HepG2 (cell line): ENCODE results near the gene KIF9. TPM values are rescaled to one million over a fixed set of nuclear protein-coding genes. Genes with fewer than 3 reads are reported as not detected.
A peak's percentile ranks its signal among the peaks of the same experiment; 100 is the strongest.
"Not testable (repeated sequence)": the region's sequence is repeated elsewhere in the genome, so short reads cannot be mapped to it uniquely, and the experiment has no call there.

ENCODE experiments used
- ATAC-seq: fragments of 200-7000 bp; cut with Tn5 transposase; 3 replicates; pipeline ENCODE4 v1.9.1; 2020; ENCODE audit warnings: mild to moderate bottlenecking, moderate library complexity
- BruUV-seq: library from RNA; stranded (reverse); fragments of 400-500 nt; replicated peaks from 2 replicates; lab custom pipeline; 2021; lab: Mats Ljungman, UMichigan
- CTCF ChIA-PET: fragments of 300-600 bp; formaldehyde crosslinking; extraction: SDS; loops from one replicate; lab custom pipeline; 2021; ENCODE audit warnings: low total read pairs, inconsistent platforms, low intra/inter-chr PET ratio; lab: Yijun Ruan, JAX
- POLR2A ChIA-PET: fragments of 350-600 bp; sonication (Branson Sonifier 250); formaldehyde crosslinking; loops from one replicate; lab custom pipeline; 2020; ENCODE audit warnings: antibody characterized with exemption, inconsistent platforms; lab: Yijun Ruan, JAX
- DNase-seq: peaks from one replicate; pipeline ENCODE4 v3.0.0-alpha.2; 2015; ENCODE audit warnings: low spot score
- FAIRE-seq: peaks from 3 replicates; lab custom pipeline; 2011; peaks lifted over from hg19 to GRCh38; lab: Jason Lieb, UNC
- H2AFZ ChIP-seq: one replicate; pipeline ENCODE4 v1.6.1; 2011; ENCODE audit warnings: low read length, inconsistent platforms
- H3K27ac ChIP-seq: fragments of 300-600 bp; 3 replicates; pipeline ENCODE4 v1.8.0; 2011; ENCODE audit warnings: mixed run types, mild to moderate bottlenecking, mixed read lengths, low read length, inconsistent platforms; ENCODE audit not compliant: insufficient read depth; ENCODE audit errors: extremely low read length
- H3K27me3 ChIP-seq, 2 experiments: fragments of 200-600 bp in 1 of 2; 2 replicates in 1 of 2; 3 replicates in 1 of 2; pipeline versions ENCODE4 v1.6.0 to v1.8.0; 2011; ENCODE audit warnings: low read length in 2 of 2, mild to moderate bottlenecking in 2 of 2, moderate library complexity in 2 of 2, inconsistent platforms in 1 of 2; ENCODE audit not compliant: insufficient read depth in 2 of 2, control insufficient read depth in 1 of 2
- H3K36me3 ChIP-seq, 2 experiments: fragments of 200-600 bp in 1 of 2; replicated peaks in 1 of 2; 2 replicates in 1 of 2; 3 replicates in 1 of 2; pipeline versions ENCODE4 v1.5.1 to v1.8.0; 2011; ENCODE audit warnings: low read length in 2 of 2, inconsistent platforms in 1 of 2; ENCODE audit not compliant: insufficient read depth in 2 of 2, control insufficient read depth in 1 of 2
- H3K4me1 ChIP-seq: 2 replicates; pipeline ENCODE4 v1.5.1; 2012; ENCODE audit warnings: low read length, inconsistent platforms; ENCODE audit not compliant: insufficient read depth
- H3K4me2 ChIP-seq: 2 replicates; pipeline ENCODE4 v1.6.0; 2011; ENCODE audit warnings: low read depth, low read length, inconsistent platforms
- H3K4me3 ChIP-seq, 3 experiments: fragments of 200-600 bp in 1 of 3; sonication (generic), shearing (Covaris generic) in 1 of 3; replicated peaks in 1 of 3; 2 replicates each; pipeline ENCODE4 v1.5.1; 2011 to 2016; ENCODE audit warnings: low read length in 3 of 3, inconsistent platforms in 2 of 3, low read depth in 2 of 3, mild to moderate bottlenecking in 2 of 3, control low read depth in 1 of 3, mixed read lengths in 1 of 3; ENCODE audit not compliant: insufficient read depth in 1 of 3
- H3K79me2 ChIP-seq: one replicate; pipeline ENCODE4 v1.6.1; 2011; ENCODE audit warnings: low read length, inconsistent platforms; ENCODE audit not compliant: insufficient read depth
- H3K9ac ChIP-seq: 2 replicates; pipeline ENCODE4 v1.6.0; 2011; ENCODE audit warnings: mild to moderate bottlenecking, low read depth, low read length, inconsistent platforms; ENCODE audit not compliant: insufficient read depth
- H3K9me3 ChIP-seq: 2 replicates; pipeline ENCODE4 v1.5.1; 2012; ENCODE audit warnings: mild to moderate bottlenecking, low read length
- H4K20me1 ChIP-seq: 2 replicates; pipeline ENCODE4 v1.6.0; 2011; ENCODE audit warnings: inconsistent platforms, mild to moderate bottlenecking, low read length, moderate library complexity; ENCODE audit not compliant: insufficient read depth
- HNRNPH1 ChIP-seq: fragments of 200-400 bp; formaldehyde crosslinking; optimal IDR thresholded peaks from 2 replicates; pipeline ENCODE3; 2017; ENCODE audit warnings: mild to moderate bottlenecking, low read depth, low read length
- SKIL ChIP-seq: sonication (generic); formaldehyde crosslinking; IDR thresholded peaks from 2 replicates; pipeline ENCODE4 v1.8.0; 2022; ENCODE audit warnings: missing genetic modification reagents, mild to moderate bottlenecking, moderate library complexity, borderline replicate concordance
- TMF1 ChIP-seq: sonication (generic); formaldehyde crosslinking; IDR thresholded peaks from 2 replicates; pipeline ENCODE4 v1.8.1; 2022; ENCODE audit warnings: low read depth, missing genetic modification reagents
- ZFP90 ChIP-seq: sonication (generic); formaldehyde crosslinking; IDR thresholded peaks from 2 replicates; pipeline ENCODE4 v1.8.0; 2022; ENCODE audit warnings: missing genetic modification reagents, mild to moderate bottlenecking, inconsistent platforms, borderline replicate concordance
- ZNF121 ChIP-seq: sonication (generic); formaldehyde crosslinking; IDR thresholded peaks from 2 replicates; pipeline ENCODE4 v1.5.0; 2020; ENCODE audit warnings: mild to moderate bottlenecking, missing genetic modification reagents
- ZNF441 ChIP-seq: sonication (generic); formaldehyde crosslinking; IDR thresholded peaks from 2 replicates; pipeline ENCODE4 v1.7.0; 2021; ENCODE audit warnings: missing genetic modification reagents, borderline replicate concordance
- ZNF644 ChIP-seq: IDR thresholded peaks from 2 replicates; pipeline ENCODE4 v1.6.1; 2016; ENCODE audit warnings: low read depth
- WGBS: methylation state at CpG from one replicate; pipeline ENCODE4 v1.1.6; 2017; ENCODE audit warnings: low lambda C conversion rate; 5-methylcytosine and 5-hydroxymethylcytosine counted together
- in situ Hi-C: cut with HindIII; loops from 2 replicates; pipeline ENCODE4 v1.10.0; 2017; ENCODE audit warnings: low pct_unique_long_range_greater_than_20kb; ENCODE audit not compliant: extremely low pct_ligation_motif_present
- intact Hi-C: fragments of 100-400 bp; cut with micrococcal nuclease; formaldehyde crosslinking; loops from one replicate; pipeline ENCODE4 v1.10.0; 2022; ENCODE audit not compliant: unreplicated experiment
- polyA plus RNA-seq, 8 experiments: library from polyadenylated mRNA; depleted of rRNA in 3 of 8; stranded (reverse) in 7 of 8; unstranded in 1 of 8; fragments of >200 nt; fragmentation: Illumina TruSeq in 4 of 8; extraction: Trizol in 4 of 8; gene quantifications; 2 replicates each; pipeline versions ENCODE4 v1.2.1 to v1.2.3, GENCODE V29; 2011 to 2016; ENCODE audit warnings: low read depth in 4 of 8, missing spikeins in 1 of 8, mixed read lengths in 1 of 8; ENCODE audit not compliant: insufficient read depth in 1 of 8
- total RNA-seq, 5 experiments: library from RNA; depleted of rRNA; stranded (reverse); fragments of >200 nt; fragmentation: Illumina TruSeq; extraction: Trizol; gene quantifications; 2 replicates each; pipeline ENCODE4 v1.2.3, GENCODE V29; 2016; ENCODE audit warnings: low read depth in 1 of 5
- TF ChIP-seq, protein P1 (sequence below): sonication (generic); formaldehyde crosslinking; IDR thresholded peaks from 2 replicates; pipeline ENCODE4 v1.5.0; 2020; ENCODE audit warnings: mild to moderate bottlenecking, missing genetic modification reagents, borderline replicate concordance

Gene KIF9
- total and polyA plus RNA-seq, 2 of the 13 experiments (the other 11 are each of a cell fraction or from before 2014, with no cell fraction given): 5.1 to 16.9 TPM

- intact Hi-C loops, FAIRE-seq, ATAC-seq, CTCF ChIA-PET, H3K36me3 ChIP-seq, H3K4me2 ChIP-seq, H4K20me1 ChIP-seq, H3K27ac ChIP-seq, H3K4me1 ChIP-seq, H3K27me3 ChIP-seq, H2AFZ ChIP-seq, H3K9ac ChIP-seq, DNase-seq, H3K79me2 ChIP-seq, H3K9me3 ChIP-seq, BruUV-seq, H3K4me3 ChIP-seq, in situ Hi-C loops: not testable (repeated sequence)
- 90% methylated on average over 5 of the region's 5 CpGs for WGBS
- POLR2A ChIA-PET: interaction anchor here (0.6 kb wide), 1 partner anchor 95 kb away, joined by 4 read pairs; no protein-coding TSS in a partner anchor
- TF ChIP-seq ZNF121 (CRISPR knock-in tag): peak; percentile 42; the same call in 1 of the 2 replicates
Measured at GRCh38 chr3:47206022-47206421, 76.6 kb downstream of the KIF9 start.

GRCh38 chr3:47204875-47205274 lies 77.7 kb downstream of the KIF9 start:
- ATAC-seq (no peak), DNase-seq (no peak), FAIRE-seq (no peak)
- no peak overlapping the region for H3K4me3 ChIP-seq
- H3K27ac ChIP-seq: no peak overlapping the region
- H3K4me2 ChIP-seq: no peak overlapping the region
- no peaks in the 10 kb centered on the region for H3K79me2 ChIP-seq
- no peaks in the 10 kb centered on the region; a peak in 1 of 5 replicates for H3K36me3 ChIP-seq
- intact Hi-C loops: no loop called here
- CTCF ChIA-PET: no interaction called here
- no TSS peak for BruUV-seq
- H3K9me3 ChIP-seq: no peaks in the 10 kb centered on the region
- peaks cover 5% of the 10 kb centered on the region; the same call in 1 of the 2 replicates for H3K4me1 ChIP-seq
- H2AFZ ChIP-seq: no peak overlapping the region
- H3K9ac ChIP-seq: no peak overlapping the region
- no peaks in the 10 kb centered on the region for H3K27me3 ChIP-seq
- in situ Hi-C loops: no loop called here
- no peaks in the 10 kb centered on the region for H4K20me1 ChIP-seq
- POLR2A ChIA-PET: interaction anchor here (0.6 kb wide), 1 partner anchor 10 kb away, joined by 4 read pairs; no protein-coding TSS in a partner anchor
- no peak for TF ChIP-seq ZNF644
- no peak for TF ChIP-seq TMF1 (CRISPR knock-in tag)
- TF ChIP-seq ZNF441: no peak
- no peak for TF ChIP-seq HNRNPH1
- no peak for TF ChIP-seq ZFP90 (CRISPR knock-in tag)
- TF ChIP-seq, protein P1, sequence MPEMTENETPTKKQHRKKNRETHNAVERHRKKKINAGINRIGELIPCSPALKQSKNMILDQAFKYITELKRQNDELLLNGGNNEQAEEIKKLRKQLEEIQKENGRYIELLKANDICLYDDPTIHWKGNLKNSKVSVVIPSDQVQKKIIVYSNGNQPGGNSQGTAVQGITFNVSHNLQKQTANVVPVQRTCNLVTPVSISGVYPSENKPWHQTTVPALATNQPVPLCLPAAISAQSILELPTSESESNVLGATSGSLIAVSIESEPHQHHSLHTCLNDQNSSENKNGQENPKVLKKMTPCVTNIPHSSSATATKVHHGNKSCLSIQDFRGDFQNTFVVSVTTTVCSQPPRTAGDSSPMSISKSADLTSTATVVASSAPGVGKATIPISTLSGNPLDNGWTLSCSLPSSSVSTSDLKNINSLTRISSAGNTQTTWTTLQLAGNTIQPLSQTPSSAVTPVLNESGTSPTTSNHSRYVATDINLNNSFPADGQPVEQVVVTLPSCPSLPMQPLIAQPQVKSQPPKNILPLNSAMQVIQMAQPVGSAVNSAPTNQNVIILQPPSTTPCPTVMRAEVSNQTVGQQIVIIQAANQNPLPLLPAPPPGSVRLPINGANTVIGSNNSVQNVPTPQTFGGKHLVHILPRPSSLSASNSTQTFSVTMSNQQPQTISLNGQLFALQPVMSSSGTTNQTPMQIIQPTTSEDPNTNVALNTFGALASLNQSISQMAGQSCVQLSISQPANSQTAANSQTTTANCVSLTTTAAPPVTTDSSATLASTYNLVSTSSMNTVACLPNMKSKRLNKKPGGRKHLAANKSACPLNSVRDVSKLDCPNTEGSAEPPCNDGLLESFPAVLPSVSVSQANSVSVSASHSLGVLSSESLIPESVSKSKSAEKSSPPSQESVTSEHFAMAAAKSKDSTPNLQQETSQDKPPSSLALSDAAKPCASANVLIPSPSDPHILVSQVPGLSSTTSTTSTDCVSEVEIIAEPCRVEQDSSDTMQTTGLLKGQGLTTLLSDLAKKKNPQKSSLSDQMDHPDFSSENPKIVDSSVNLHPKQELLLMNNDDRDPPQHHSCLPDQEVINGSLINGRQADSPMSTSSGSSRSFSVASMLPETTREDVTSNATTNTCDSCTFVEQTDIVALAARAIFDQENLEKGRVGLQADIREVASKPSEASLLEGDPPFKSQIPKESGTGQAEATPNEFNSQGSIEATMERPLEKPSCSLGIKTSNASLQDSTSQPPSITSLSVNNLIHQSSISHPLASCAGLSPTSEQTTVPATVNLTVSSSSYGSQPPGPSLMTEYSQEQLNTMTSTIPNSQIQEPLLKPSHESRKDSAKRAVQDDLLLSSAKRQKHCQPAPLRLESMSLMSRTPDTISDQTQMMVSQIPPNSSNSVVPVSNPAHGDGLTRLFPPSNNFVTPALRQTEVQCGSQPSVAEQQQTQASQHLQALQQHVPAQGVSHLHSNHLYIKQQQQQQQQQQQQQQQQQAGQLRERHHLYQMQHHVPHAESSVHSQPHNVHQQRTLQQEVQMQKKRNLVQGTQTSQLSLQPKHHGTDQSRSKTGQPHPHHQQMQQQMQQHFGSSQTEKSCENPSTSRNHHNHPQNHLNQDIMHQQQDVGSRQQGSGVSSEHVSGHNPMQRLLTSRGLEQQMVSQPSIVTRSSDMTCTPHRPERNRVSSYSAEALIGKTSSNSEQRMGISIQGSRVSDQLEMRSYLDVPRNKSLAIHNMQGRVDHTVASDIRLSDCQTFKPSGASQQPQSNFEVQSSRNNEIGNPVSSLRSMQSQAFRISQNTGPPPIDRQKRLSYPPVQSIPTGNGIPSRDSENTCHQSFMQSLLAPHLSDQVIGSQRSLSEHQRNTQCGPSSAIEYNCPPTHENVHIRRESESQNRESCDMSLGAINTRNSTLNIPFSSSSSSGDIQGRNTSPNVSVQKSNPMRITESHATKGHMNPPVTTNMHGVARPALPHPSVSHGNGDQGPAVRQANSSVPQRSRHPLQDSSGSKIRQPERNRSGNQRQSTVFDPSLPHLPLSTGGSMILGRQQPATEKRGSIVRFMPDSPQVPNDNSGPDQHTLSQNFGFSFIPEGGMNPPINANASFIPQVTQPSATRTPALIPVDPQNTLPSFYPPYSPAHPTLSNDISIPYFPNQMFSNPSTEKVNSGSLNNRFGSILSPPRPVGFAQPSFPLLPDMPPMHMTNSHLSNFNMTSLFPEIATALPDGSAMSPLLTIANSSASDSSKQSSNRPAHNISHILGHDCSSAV (CRISPR knock-in tag): no peak
- no peak for TF ChIP-seq SKIL (CRISPR knock-in tag)
